Stimulated activated naive CD8-positive, alpha-beta T cell treated with anti-CD3 and anti-CD28 coated beads, Interleukin-15, Interleukin-2, amounts not matched to agents 100 U/mL and 50 U/mL, for 24 hours (primary cell): ENCODE measurements around the gene VARS2.

Source experiments
- ATAC-seq: fragments of 150-1000 bp; cut with Tn5 transposase; one replicate; pipeline ENCODE4 v1.10.0; 2021
- DNase-seq: peaks from one replicate; pipeline ENCODE4 v3.0.0; 2021

Gene VARS2

DNA sequence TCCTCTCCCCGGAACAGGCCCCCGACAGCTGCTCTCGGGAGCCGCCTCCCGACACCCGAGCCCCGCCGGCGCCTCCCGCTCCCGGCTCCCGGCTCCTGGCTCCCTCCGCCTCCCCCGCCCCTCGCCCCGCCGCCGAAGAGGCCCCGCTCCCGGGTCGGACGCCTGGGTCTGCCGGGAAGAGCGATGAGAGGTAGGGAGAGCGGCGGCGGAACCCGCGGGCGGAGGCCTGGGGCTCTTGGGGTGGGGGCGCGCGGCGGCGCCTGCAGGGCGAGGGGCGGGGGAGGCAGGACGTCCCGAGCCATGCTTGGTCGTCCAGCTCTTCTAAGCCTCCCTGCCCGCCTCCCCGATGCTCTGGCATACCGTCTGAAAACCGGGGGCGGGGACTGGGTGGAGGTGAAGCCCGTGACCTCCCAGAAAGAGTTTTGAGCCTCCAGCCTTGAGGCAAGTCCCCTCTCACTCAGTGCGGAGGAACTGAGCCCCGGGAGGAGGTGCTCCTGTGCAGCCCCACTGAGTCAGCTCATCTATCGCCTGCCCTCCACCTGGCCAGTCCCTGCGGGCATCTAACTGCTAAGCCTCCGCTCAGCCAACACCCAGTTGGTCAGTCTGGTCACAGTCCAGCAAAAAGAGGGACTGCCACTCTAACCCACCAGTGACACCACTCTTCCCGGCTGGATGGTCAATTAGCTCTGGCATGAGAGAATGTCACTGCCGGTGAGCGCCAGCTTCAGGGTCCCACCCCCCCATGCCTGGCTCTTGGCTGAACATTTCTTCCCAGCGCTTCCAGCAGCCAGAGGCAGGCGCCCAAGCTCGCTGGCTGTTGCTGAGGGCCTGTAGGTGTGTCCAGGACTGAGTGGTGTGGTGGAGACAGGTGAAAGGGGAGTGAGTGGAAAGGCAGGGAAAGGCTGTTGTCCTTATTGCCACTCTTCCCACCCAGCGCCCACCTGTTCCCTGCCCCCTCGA lies 29.2 kb upstream of the VARS2 start:
- peak; percentile 71 for DNase-seq
- ATAC-seq, result peak; percentile 61

DNA sequence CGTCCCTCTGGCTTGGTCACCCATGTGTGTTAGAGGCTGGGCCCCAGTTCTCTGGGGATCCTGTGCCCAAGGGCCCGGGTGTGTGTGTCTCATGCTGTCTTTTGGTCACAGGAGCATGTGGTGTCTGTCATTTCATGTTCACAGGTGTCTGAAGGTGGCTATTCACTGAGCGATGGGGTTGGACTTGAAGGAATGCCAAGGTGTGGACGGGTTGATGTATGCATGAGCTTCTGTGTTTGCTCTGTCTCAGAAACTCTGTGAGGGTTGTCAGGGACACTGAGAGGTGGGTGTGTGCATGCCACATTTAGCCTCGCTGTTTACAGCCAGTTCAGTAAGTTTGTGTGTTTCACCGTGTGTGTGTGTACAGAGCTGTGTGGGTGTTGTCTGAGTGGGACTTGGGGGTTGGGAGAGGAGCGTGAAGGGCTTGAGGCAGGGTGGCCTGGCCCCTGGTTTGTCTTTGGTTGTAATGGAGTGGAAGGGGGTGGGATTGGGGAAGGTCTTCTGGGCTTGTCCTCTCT lies 28.5 kb upstream of the VARS2 start:
- ATAC-seq, result no peak
- no peak for DNase-seq

DNA sequence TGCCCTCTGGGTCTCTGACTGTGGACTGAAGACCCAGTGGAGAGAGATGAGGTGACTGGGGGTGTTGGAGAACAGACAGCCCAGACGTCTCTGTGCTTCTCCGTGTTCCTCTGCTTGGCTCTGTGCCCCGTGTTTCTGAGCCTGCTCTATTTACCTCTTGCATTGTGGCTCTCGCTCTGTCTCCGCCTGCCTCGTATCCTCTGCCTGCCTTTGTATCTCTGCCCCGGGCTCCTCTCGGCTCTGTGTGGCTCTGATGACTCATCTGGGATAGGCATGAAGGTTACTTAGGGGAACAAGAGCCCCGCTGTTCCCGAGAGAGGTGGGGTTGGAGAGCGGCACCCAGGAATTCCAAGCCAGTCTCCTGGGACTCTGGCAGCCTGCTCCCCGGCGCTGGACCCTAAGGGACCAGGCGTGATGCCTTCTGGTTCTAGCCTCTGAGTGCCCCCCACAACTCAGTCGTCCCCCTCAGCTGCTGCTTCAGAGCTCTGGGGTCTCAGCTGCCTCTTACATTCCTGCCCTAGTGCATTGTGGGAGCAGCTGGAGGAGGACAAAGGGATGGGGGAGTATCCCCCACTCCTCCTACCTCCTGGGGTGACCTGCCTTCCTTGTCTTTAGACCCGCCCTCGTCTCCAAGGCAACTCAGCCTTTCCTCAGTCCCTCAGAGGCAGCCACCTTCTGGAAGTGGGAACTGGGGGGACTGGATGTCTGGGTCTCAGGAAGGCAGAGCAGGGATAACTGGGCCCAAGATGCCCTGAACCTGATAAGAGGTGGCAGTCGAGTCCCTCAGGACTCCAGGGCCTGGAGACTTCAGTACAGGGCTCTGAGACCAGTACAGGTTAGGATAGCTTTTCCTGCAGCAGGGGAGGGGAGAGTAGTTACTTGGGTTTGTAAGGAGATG lies 27.8 kb upstream of the VARS2 start:
- DNase-seq, result no peak
- peak; percentile 29 for ATAC-seq

DNA sequence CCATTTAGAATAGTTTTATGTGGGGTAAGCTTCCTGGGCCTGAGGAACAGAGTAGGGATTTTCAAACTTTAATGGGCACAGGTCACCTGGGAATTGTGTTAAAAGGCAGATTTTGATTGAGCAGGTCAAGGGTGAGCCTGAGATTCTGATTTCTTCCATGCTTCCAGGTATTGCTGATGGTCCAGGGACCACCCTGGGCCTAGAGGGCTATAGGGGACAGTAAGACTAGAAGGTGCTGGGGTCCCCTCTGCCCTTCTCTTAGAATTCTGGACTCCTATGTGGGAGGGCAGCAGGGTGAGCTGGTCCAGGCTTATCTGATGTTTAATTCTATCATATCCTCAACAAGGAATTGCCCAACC lies 27.2 kb upstream of the VARS2 start:
- ATAC-seq (no peak), DNase-seq (no peak)

DNA sequence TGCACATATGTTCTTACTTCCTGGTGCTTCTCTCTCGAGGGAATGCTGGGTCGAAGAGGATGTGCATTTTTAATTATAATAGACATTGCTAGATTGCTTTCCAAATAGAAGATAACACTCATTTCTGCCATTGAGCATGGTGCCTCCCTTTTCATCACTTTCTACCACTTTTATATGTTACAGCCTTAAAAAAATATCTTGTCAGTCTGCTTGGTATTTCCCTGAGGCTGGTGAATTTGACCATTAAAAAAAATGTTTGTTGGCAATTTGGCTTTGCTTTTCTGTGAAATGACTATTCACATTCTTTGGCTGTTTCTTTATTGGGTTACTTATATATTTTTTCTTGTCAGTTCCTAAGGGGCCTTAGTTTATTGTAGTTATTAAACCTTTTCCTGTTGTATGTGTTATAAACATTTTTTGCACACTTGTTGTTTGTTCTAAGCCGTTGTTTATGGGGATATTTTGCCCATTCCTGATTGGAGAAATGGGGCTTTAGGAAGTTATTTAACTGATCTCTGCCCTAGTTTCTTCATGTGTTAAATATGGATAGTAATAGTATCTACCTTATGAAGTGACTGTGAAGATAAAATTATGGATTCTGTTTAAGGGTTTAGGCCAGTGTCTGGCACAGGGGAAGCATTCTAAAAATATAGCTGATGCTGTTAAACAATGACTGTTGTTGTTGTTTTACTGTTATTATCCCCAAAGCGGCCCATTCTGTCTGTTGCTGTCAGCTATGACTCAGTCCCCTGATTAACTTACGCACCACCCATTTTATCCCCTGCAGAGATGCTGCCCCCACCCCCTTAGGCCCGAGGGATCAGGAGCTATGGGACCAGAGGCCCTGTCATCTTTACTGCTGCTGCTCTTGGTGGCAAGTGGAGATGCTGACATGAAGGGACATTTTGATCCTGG lies 25.9 kb upstream of the VARS2 start:
- ATAC-seq, result no peak
- DNase-seq, result no peak

DNA sequence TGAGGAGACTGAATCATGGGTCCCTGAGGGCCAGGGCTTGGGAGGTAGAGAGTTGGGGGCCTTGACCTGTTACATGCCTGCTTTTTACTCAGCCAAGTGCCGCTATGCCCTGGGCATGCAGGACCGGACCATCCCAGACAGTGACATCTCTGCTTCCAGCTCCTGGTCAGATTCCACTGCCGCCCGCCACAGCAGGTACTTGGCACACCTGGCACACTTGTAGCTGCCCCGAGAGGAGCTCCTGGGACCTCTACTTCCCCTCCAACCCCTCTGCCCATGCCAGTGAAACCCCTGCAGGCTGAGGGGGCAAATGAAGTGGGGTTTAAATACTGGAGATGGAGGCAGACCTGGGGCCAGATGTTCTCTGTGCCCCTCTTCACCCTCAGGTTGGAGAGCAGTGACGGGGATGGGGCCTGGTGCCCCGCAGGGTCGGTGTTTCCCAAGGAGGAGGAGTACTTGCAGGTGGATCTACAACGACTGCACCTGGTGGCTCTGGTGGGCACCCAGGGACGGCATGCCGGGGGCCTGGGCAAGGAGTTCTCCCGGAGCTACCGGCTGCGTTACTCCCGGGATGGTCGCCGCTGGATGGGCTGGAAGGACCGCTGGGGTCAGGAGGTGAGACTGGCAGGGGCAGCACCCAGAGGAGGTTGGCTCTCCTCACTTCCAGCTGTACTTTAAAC lies 25.1 kb upstream of the VARS2 start:
- no peak for ATAC-seq
- no peak for DNase-seq

DNA sequence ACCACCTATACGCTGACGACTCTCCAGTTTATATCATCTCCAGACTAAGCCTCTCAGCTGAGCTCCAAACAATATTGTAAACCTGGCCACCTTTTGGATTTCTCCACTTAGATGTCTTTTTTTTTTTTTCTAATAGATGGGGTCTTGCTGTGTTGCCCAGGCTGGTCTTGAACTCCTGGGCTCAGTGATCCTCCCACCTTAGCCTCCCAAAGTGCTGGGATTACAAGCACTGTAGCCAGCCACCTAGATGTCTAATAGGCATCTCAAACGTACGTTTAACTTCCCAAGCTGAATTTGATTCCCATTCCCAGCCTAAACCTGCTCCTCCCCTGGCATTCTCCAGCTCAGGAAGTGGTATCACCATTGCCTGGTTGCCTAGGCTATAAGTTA lies 24.5 kb upstream of the VARS2 start:
- DNase-seq (no peak), ATAC-seq (no peak)

DNA sequence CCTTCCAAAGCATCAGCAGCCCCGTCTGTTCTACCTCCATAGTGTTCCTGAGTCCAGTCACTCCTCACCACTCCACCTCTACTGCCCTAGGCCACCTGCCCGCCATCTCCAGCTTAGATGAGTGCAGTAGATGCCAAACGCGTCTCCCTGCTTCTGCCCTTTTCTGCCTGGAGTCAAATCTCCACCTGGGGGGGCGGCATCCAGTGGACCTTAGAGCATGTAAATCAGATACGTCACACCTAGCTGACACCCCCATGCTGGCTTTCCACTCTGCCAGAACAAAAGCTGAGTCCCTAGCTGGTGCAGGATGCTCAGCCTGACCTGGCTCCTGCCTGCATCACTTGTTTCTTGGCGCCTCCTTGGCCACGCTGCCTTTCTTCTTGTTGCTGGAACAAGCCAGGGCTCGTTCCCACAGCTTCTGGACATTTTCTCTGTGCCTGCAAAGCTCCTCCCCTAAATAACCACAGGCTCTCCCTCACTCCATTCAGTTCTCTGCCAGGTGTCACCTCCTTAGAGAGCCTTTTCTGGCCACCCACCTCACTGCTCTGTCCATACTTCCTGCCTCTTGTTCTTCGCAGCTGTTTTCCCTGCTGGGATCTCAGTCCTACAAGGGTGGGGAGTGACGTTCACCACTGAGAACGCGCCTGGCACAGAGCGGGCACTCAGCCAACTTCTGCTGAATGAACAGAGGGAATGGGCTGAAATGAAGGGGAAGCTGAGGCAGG lies 24.0 kb upstream of the VARS2 start:
- no peak for ATAC-seq

DNA sequence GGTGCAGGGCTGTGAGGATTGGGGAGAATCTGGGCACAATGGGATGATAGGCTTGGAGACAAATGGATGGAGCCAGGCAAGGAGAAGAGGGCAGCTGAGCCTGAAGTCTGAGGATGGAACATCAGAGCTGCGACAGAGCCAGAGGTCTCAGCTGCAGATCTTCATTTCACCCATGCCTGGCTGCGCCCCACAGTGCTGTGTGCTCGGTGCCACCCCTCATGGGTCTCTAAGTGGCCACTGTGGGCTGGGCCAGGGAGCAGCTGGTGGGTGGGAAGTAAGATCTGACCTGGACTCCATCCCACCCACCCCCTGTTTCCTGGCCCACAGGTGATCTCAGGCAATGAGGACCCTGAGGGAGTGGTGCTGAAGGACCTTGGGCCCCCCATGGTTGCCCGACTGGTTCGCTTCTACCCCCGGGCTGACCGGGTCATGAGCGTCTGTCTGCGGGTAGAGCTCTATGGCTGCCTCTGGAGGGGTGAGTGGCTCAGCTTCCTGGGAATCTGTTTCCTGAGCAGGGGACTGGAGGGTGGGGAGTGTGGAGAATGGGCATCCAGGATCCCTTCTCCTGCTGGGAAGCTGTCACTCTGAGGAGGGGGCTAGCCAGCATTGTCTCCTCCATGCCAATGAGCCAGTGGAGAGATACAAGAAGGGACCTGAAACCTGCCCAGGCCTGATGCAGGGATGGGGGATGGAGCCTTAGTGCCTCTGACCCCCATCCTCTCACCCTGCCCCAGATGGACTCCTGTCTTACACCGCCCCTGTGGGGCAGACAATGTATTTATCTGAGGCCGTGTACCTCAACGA lies 23.2 kb upstream of the VARS2 start:
- DNase-seq (no peak), ATAC-seq (no peak)

More for the DNA sequence above, 24.0 kb upstream of the VARS2 start:
- DNase-seq, result no peak

DNA sequence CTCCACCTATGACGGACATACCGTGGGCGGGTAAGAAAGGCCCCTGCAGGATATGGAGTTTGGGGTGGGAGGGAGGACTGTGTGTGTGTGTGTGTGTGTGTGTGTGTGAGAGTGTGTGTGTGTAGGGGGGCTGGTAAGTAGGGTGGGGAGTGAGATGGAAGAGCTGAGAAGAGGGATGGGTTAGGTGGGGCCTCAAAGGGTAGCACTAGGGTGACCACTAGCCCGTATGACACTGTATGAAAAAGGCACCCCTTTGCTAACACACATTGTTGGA lies 22.7 kb upstream of the VARS2 start:
- DNase-seq, result no peak

DNA sequence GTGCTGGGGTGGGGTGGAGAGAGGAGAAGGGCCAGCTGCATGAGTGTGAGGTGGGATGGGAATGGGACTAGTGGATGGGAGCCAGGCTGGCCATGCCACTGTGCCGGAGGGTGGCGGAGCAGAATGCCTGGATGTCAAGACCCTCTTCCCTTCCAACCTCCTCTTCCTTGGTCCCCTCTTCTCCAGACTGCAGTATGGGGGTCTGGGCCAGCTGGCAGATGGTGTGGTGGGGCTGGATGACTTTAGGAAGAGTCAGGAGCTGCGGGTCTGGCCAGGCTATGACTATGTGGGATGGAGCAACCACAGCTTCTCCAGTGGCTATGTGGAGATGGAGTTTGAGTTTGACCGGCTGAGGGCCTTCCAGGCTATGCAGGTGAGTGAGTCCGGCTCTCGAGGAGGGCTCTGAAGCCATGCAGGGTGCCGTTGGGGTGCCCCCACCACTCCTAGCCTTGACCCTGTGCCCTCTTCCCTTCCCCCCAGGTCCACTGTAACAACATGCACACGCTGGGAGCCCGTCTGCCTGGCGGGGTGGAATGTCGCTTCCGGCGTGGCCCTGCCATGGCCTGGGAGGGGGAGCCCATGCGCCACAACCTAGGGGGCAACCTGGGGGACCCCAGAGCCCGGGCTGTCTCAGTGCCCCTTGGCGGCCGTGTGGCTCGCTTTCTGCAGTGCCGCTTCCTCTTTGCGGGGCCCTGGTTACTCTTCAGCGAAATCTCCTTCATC lies 22.1 kb upstream of the VARS2 start:
- no peak for ATAC-seq
- no peak for DNase-seq

More for the DNA sequence above, 22.7 kb upstream of the VARS2 start:
- ATAC-seq, result no peak

DNA sequence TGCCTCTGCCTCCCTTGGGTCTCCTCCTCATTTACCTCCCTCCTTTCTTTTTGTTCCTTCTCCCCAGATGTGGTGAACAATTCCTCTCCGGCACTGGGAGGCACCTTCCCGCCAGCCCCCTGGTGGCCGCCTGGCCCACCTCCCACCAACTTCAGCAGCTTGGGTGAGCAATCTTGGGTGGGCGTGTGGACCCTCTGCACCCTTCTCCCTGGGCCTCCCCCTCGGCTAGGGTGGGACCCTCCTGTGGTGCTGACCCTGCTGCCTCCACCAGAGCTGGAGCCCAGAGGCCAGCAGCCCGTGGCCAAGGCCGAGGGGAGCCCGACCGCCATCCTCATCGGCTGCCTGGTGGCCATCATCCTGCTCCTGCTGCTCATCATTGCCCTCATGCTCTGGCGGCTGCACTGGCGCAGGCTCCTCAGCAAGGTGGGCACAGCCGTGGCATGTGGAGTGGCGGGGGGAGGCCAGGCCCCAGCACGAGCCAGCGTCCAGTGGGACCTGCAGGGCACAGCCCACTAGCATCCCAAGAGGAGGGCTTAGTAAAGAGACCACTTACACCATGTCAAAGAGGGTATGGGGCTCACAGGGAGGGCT lies 20.9 kb upstream of the VARS2 start:
- ATAC-seq, result no peak
- no peak for DNase-seq

DNA sequence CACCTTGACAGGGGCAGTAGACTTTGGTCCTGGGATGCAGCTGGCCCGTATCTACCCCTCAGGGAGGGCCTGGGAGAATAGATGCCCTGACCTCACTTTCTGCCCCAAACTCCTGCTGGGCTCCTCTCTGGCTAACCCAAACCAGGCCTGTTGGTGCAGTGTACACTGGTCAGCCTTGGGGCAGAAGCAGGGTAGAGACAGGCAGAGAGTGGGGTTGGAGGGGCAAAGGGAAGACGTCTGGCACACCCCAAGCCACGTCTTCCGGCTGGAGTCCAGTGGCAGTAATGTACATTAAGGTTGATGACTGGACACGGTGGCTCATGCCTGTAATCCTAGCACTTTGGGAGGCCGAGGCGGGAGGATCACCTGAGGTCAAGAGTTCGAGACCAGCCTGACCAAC lies 20.4 kb upstream of the VARS2 start:
- DNase-seq, result no peak
- ATAC-seq, result no peak

DNA sequence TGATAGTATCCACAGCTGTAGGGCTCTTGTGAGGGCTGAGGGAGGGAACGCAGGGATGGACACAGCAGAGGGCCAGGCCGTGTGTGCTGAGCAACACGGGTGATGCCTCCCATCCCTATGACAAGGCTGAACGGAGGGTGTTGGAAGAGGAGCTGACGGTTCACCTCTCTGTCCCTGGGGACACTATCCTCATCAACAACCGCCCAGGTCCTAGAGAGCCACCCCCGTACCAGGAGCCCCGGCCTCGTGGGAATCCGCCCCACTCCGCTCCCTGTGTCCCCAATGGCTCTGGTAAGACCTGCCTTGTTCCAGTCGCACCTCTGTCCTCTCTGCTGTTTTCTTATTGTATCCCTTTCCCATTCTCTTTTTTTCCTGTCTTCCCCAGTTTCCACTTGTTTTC lies 19.7 kb upstream of the VARS2 start:
- ATAC-seq (no peak), DNase-seq (no peak)

DNA sequence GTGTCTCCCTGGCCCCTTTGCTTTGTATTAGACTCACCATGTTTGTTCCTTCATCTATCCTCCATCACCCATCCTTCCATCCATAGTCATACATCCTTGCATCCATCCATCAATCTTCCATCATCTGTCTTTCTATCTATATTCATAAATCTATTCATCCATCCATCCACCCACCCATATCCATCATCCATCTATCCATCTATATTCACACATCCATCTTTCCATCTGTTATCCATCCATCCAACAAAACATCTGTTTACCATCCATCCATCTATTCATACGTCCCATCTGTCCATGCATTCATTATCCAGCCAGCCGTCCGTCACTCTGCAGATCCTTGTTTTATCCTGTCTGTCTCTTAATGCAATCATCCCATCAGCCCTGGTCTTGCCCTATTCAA lies 19.1 kb upstream of the VARS2 start:
- no peak for DNase-seq
- no peak for ATAC-seq

DNA sequence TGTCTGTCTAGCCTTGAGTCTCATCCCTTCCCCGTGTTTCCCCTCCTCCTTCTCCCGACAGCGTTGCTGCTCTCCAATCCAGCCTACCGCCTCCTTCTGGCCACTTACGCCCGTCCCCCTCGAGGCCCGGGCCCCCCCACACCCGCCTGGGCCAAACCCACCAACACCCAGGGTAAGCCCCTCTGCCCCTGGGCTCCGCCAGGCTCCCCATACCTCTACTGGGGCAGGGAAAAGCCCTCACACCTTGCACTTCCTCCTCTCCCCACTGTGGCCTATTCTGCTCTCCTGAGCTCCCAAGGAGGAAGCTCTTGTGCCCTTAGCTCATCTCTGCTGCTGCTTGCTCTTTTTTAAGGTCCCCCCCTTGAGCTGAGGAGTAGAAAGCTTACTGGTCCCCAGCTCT lies 18.7 kb upstream of the VARS2 start:
- DNase-seq (no peak), ATAC-seq (no peak)

DNA sequence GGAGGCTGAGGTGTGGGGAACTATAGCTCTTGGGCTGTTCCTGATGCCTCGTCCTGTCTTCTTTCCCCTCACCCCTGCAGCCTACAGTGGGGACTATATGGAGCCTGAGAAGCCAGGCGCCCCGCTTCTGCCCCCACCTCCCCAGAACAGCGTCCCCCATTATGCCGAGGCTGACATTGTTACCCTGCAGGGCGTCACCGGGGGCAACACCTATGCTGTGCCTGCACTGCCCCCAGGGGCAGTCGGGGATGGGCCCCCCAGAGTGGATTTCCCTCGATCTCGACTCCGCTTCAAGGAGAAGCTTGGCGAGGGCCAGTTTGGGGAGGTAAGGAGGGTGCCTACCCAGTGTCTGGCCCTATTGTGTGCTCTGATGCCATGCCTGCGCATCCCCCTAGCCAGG lies 17.5 kb upstream of the VARS2 start:
- DNase-seq (no peak), ATAC-seq (no peak)

DNA sequence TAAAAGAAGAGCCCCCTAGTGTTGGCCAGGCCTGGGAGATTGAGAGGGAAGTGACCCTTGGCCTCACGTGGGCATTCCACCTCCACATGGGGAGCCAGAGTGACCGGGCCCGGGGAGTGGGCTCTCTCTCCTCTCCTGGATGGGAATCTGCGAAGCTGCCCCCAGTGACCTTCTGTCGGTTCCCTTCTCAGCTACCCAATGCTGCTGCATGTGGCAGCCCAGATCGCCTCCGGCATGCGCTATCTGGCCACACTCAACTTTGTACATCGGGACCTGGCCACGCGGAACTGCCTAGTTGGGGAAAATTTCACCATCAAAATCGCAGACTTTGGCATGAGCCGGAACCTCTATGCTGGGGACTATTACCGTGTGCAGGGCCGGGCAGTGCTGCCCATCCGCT lies 16.2 kb upstream of the VARS2 start:
- no peak for ATAC-seq
- DNase-seq, result no peak

DNA sequence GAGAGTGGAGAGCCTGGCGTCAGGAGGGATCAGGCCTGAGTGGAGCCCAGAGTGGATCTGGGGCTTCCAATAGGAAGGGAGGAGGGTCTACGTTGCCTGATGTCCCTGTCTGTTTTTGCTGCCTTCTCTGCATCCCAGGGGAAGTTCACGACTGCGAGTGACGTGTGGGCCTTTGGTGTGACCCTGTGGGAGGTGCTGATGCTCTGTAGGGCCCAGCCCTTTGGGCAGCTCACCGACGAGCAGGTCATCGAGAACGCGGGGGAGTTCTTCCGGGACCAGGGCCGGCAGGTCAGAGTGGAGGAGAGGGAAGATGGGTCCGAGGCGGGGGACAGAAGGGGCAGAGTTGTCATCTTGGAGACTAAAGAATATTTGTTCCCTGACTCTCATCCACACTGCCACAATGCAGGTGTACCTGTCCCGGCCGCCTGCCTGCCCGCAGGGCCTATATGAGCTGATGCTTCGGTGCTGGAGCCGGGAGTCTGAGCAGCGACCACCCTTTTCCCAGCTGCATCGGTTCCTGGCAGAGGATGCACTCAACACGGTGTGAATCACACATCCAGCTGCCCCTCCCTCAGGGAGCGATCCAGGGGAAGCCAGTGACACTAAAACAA lies 15.2 kb upstream of the VARS2 start:
- ATAC-seq, result no peak
- no peak for DNase-seq
